Stimulated activated CD4-positive, alpha-beta T cell treated with anti-CD3 and anti-CD28 coated beads, Interleukin-15, amount 100 ng/mL, for 48 hours (primary cell): ENCODE results near the gene CIZ1.
"Not testable (repeated sequence)": the region's sequence is repeated elsewhere in the genome, so short reads cannot be mapped to it uniquely, and the experiment has no call there.

Source experiments
- DNase-seq, 2 donors: peaks; one replicate each; pipeline ENCODE4 v3.0.0-alpha.2; 2020; ENCODE audit warnings: low read depth in 2 of 2

The CIZ1 gene

GRCh38 chr9:128191406-128192046, at the start of gene CIZ1:
Gene CIZ1 (minus strand): TSS chr9:128191572. CDS start chr9:128190857, 715 bp downstream.
- peak; percentile 49 to 66 for DNase-seq

- DNase-seq = no peak
Observed at GRCh38 chr9:128233817-128234406, 42.5 kb upstream of the CIZ1 start.

- no peak for DNase-seq
Observed at GRCh38 chr9:128232528-128233428, 41.4 kb upstream of the CIZ1 start.

GRCh38 chr9:128231638-128232527, 40.5 kb upstream of the CIZ1 start:
- DNase-seq = peak in 1 of 2 donors; percentile 20

- not testable (repeated sequence) for DNase-seq
Observed at GRCh38 chr9:128230897-128231296, 39.5 kb upstream of the CIZ1 start.

- no peak for DNase-seq
Observed at GRCh38 chr9:128226412-128226801, 35.0 kb upstream of the CIZ1 start.

GRCh38 chr9:128225770-128226411, 34.5 kb upstream of the CIZ1 start:
- no peak for DNase-seq

GRCh38 chr9:128224877-128225276, 33.5 kb upstream of the CIZ1 start:
- no peak for DNase-seq

- no peak for DNase-seq
Observed at GRCh38 chr9:128222880-128223670, 31.7 kb upstream of the CIZ1 start.

GRCh38 chr9:128222026-128222425, 30.7 kb upstream of the CIZ1 start:
- no peak for DNase-seq

- no peak for DNase-seq
Observed at GRCh38 chr9:128219831-128220230, 28.5 kb upstream of the CIZ1 start.

- peak; percentile 90 to 95 for DNase-seq
Observed at GRCh38 chr9:128218518-128219389, 27.4 kb upstream of the CIZ1 start.

- DNase-seq = no peak
Observed at GRCh38 chr9:128218172-128218517, 26.8 kb upstream of the CIZ1 start.

- DNase-seq = no peak
Observed at GRCh38 chr9:128216781-128217553, 25.6 kb upstream of the CIZ1 start.

GRCh38 chr9:128215491-128216409, 24.4 kb upstream of the CIZ1 start:
- no peak for DNase-seq

GRCh38 chr9:128214571-128215490, 23.5 kb upstream of the CIZ1 start:
- DNase-seq = no peak
